ENCODE measurements around the gene CAV2. TPM values are rescaled to one million over a fixed set of nuclear protein-coding genes. Genes with fewer than 3 reads are reported as not detected.
"Not testable (repeated sequence)": the region's sequence is repeated elsewhere in the genome, so short reads cannot be mapped to it uniquely, and the experiment has no call there.

The CAV2 gene
- total RNA-seq, 1 experiment from 2014 or later = 76.6 TPM

DNA sequence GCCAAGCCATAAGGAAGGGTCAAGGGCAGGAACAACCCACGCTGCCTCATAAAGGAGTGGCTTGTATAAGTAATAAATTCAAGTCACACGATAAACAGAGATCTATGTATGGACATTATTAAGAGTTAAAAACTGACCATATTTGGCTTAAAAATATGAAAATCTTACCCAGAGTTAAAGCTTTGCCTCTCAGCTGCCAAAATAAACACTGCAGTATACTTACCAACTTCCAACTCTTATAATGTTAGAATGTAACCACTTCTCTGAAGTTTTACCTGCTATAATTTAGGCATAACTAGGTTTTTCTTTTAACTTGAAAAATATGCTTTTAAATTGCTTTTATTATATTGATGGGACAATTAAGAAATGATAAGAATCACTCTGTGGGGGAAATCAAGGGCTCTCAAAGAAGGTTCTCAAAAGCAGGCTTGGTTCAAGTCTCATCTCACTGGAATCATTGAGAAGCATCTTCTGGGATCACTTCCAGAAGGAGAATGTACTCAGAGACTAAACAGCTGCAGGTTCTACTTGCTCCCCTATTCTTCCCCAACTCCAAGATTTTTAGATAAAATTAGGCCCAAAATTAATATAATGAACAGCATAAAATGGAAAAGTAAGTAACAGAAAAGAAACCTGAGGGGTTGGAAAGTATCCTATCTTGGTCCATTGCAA lies 16.1 kb upstream of the CAV2 start:
- Histone ChIP-seq H4K20me1 (ENCODE audit: low read length) (no peaks in the 10 kb centered on the region), H3K27me3 (ENCODE audit: low read length) (no peaks in the 10 kb centered on the region), H3K79me2 (ENCODE audit: low read length) (no peaks in the 10 kb centered on the region), H3K4me3 (ENCODE audit: low read length) (no peak overlapping the region), H3K36me3 (ENCODE audit: low read depth, low read length) (no peaks in the 10 kb centered on the region), H3F3A (ENCODE audit: low read length, unreplicated experiment) (no peaks in the 10 kb centered on the region), H3K9me2 (replicated peaks; ENCODE audit: low read length) (no peaks in the 10 kb centered on the region), H3K27ac (ENCODE audit: low read length) (no peak overlapping the region), H3K4me1 (ENCODE audit: insufficient read depth, low read length) (no peaks in the 10 kb centered on the region), H3K9ac (ENCODE audit: low read length) (no peak overlapping the region), H3K9me3 (ENCODE audit: low read length) (no peaks in the 10 kb centered on the region), H3K4me2 (ENCODE audit: low read length) (no peak overlapping the region), H2AFZ (ENCODE audit: low read length) (no peak overlapping the region)
- ATAC-seq = no peak
- ChIA-PET CTCF (no interaction called here), POLR2A (ENCODE audit: unreplicated experiment) (no interaction called here)
- no TSS peak for BruUV-seq (replicated peaks)
- intact Hi-C loops (cut with micrococcal nuclease) = no loop called here
- DNase-seq = no peak
- TF ChIP-seq EZH2phosphoT487 (IDR thresholded peaks at IDR 0.05; ENCODE audit: borderline replicate concordance, low read length) (no peak), CTCF (conservative IDR thresholded peaks at IDR 0.05; ENCODE audit: low read depth, low read length) (no peak), EZH2 (IDR thresholded peaks at IDR 0.05; ENCODE audit: low read length, unreplicated experiment) (no peak)

GRCh38 chr7:116484389-116484788 lies 15.1 kb upstream of the CAV2 start:
- H3K4me2 ChIP-seq (ENCODE audit: low read length); H2AFZ ChIP-seq (ENCODE audit: low read length); H3F3A ChIP-seq (ENCODE audit: low read length, unreplicated experiment); POLR2A ChIA-PET (ENCODE audit: unreplicated experiment); H3K9ac ChIP-seq (ENCODE audit: low read length); H3K27me3 ChIP-seq (ENCODE audit: low read length); H3K4me3 ChIP-seq (ENCODE audit: low read length); H4K20me1 ChIP-seq (ENCODE audit: low read length); H3K9me2 ChIP-seq (replicated peaks; ENCODE audit: low read length); H3K36me3 ChIP-seq (ENCODE audit: low read depth, low read length); H3K9me3 ChIP-seq (ENCODE audit: low read length); CTCF ChIA-PET; DNase-seq; BruUV-seq (replicated peaks); H3K27ac ChIP-seq (ENCODE audit: low read length); H3K4me1 ChIP-seq (ENCODE audit: insufficient read depth, low read length); ATAC-seq; intact Hi-C loops (cut with micrococcal nuclease); H3K79me2 ChIP-seq (ENCODE audit: low read length): not testable (repeated sequence)

DNA sequence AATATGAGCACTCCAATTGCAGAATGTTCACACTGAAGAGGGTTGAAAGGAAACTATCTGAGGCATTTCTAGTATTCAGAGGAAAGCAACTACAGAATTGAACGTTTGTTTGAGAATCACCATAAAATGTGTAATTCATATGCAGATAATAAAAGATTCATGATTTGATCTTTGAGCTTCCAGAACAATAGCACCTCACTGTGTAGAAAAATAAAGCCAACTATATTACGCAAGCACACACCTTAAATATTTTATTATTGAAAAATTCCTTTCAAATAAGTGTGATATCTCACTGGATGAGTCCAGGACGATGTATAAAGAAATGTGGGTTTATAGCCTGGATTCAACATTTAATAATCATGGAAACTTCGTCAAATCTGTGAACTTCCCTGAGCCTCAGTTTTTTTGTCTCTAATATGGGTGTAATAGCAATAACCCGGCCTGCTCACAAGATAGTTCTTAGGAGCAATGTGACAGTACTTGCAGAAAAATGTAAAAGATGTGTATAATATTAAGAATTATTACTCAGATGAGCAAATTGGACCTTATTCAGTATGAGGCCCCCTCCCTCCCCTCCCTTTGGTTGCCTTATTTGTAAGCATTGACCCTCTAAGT lies 11.5 kb upstream of the CAV2 start:
- Histone ChIP-seq H3K9me3 (ENCODE audit: low read length) (no peaks in the 10 kb centered on the region), H3K79me2 (ENCODE audit: low read length) (no peaks in the 10 kb centered on the region), H3K9ac (ENCODE audit: low read length) (no peak overlapping the region), H3K9me2 (replicated peaks; ENCODE audit: low read length) (no peaks in the 10 kb centered on the region), H3K4me3 (ENCODE audit: low read length) (no peak overlapping the region), H3K27me3 (ENCODE audit: low read length) (no peaks in the 10 kb centered on the region), H3K36me3 (ENCODE audit: low read depth, low read length) (no peaks in the 10 kb centered on the region), H2AFZ (ENCODE audit: low read length) (no peak overlapping the region), H3K27ac (ENCODE audit: low read length) (no peak overlapping the region), H4K20me1 (ENCODE audit: low read length) (no peaks in the 10 kb centered on the region), H3F3A (ENCODE audit: low read length, unreplicated experiment) (no peaks in the 10 kb centered on the region), H3K4me2 (ENCODE audit: low read length) (no peak overlapping the region), H3K4me1 (ENCODE audit: insufficient read depth, low read length) (no peaks in the 10 kb centered on the region)
- BruUV-seq (replicated peaks) = no TSS peak
- CTCF ChIA-PET = no interaction called here
- POLR2A ChIA-PET (ENCODE audit: unreplicated experiment) = no interaction called here
- intact Hi-C loops (cut with micrococcal nuclease) = no loop called here
- no peak for ATAC-seq
- no peak for DNase-seq
- TF ChIP-seq EZH2 (IDR thresholded peaks at IDR 0.05; ENCODE audit: low read length, unreplicated experiment) = no peak
- no peak for TF ChIP-seq EZH2phosphoT487 (IDR thresholded peaks at IDR 0.05; ENCODE audit: borderline replicate concordance, low read length)
- no peak for TF ChIP-seq CTCF (conservative IDR thresholded peaks at IDR 0.05; ENCODE audit: low read depth, low read length)

Measured in PC-3 (cell line).